HS-5 (cell line): ENCODE measurements around the gene KRTAP5-8.
"Not testable (repeated sequence)": the region's sequence is repeated elsewhere in the genome, so short reads cannot be mapped to it uniquely, and the experiment has no call there.

Experiments used
- DNase-seq: peaks from one replicate; pipeline ENCODE4 v3.0.0-alpha.2; 2012; ENCODE audit warnings: low read depth

KRTAP5-8 gene

DNA sequence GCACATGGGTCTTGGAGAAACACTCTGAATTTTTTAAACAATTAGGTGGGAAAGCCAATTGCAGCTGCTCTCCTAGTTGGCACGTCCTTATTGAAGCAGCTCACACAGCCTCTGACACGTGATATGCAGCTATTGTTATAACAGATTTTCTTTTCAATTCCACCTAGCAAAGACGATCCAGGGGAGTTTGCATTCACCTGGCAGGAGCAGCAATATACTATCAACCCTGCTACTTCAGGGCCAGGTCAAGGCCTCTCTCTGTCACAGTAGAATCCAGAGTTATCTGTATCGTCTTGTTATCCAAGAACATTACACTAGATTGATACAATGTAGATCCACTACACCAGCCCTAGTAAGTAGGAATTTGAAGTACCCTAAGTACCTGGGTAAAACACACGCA is 36.6 kb downstream of the KRTAP5-8 start:
- DNase-seq: no peak

DNA sequence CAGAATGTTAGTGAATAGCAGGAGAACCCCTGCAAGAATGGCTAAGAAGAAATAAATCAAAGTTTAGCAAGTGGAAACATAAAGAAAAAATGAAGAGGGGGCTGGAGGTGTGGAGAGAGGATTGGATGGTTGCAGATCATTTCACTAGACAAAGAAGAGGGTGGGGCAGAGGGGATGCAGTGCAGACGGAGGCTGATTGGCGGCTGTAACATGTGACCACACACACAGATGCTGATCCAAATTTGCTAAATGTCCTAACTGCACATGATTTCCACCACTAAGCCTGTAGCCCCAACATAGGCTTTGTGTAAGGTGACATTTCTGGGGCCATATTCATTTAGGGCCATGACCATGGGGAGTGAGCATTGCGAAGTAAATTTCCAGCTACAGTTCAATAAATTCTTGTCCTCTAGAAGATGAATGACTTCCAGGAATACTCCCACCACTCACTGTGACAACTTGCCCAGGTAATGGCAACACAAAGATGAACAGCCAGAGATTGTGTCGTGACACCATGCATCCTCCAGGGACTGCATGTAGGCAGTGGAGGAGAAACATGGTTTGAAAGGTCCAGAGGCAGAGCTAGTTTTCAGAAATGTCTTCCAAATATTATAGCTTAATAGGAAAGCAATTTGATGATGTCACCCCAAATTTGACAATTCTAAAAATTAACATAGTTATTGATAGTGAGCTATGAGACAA is 38.0 kb downstream of the KRTAP5-8 start:
- no peak for DNase-seq

DNA sequence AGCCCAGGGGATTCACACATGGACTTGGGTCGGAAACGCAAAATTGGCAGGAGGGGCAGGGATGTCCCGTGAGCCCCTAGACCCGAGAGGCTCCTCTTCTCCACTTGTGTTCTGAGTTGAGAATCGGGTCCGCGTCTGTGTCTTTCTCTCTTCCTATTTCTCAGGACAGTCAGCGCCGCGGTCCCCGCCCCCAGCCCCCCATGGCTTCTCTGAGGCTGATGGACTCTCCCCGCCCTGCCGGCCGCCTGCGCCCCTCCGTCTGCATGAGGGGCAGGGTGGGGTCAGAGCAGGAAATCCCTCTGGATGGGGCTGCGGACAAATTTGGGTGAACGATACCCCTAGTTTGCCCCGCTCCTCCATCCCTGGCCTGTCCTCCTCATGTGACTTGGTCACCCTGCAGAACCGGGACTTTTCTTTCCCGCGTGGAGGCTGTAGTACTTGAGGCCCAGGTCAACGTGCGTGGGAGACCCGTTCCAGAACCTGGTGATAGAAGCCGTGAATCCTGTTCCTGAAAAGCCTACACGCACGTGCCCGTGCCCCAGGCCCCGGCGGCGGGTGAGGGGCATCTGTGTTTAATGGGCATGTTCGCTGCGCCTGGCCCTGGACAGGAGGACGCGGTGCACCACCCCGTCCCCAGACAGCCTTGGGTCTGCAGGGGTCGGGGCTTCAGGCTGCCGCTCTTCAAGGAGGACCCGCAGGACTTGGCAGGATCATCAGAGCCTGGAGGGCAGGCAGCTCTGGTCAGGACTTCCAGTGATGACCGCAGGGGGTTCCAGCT is 39.1 kb downstream of the KRTAP5-8 start:
- not testable (repeated sequence) for DNase-seq

GRCh38 chr11:71577469-71578004 is 39.7 kb downstream of the KRTAP5-8 start:
- no peak for DNase-seq

- DNase-seq: not testable (repeated sequence)
Measured at GRCh38 chr11:71579513-71579912, 41.7 kb downstream of the KRTAP5-8 start.

DNA sequence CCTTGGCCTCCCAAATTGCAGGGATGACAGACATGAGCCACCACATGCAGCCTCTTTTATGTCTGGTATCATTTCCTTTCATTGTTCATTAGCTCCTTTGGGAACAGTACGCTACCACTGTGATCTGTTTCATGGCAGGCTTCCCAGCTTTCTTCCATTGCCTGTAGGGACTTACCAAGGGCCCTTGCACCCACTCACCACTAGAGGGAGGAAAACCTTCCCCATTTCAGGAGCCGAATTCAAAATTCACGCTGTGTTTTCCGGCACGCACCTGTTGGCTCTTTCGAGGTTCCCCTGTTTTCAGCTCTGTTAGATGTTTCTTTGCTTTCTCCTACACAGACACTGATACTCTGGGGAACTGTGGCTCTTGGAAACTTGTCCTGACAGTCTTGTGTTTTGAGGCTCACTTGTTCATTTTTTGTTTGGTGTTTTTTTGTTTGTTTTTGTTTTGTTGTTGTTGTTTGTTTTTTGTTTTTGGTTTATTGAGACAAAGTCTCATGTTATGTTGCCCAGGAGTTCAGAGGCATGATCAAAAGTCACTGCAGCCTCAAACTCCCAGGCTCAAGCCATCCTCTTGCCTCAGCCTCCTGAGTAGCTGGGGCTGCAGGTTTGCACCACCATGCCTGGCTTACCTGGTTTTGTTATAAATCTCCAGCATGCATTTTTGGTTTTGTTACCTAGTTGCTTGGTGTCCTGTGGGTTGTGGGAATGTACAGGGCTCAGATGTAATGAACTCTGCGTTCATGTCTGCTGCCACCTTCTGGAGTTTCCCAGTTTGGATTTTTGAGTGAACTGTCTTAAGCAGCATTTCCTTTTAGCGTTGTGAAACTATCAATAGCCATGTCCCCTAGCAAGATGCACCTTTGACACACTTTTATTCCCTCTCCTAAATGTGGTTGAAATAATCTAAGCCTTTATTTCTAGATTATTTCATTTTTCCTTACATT is 42.5 kb downstream of the KRTAP5-8 start:
- DNase-seq: peak; percentile 56

DNA sequence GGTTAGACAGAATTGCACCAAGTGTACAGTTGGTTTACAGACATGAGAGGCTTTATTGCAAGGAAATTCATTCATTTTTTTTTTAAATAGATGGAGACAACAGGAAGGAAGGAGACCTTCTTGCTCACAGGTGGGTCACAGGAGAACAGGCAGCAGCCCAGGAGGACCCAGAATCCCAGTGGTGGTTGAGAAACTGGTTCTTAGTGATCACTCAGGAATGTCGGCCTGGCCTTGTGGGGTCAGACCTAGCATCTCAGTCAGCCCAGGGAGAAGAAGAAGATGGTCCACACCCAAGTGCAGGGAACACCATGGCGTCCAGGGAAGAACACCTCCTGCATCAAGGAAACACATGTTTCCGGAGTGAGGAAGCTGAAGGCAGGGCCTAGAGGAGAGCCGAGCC is 44.0 kb downstream of the KRTAP5-8 start:
- DNase-seq: no peak

DNA sequence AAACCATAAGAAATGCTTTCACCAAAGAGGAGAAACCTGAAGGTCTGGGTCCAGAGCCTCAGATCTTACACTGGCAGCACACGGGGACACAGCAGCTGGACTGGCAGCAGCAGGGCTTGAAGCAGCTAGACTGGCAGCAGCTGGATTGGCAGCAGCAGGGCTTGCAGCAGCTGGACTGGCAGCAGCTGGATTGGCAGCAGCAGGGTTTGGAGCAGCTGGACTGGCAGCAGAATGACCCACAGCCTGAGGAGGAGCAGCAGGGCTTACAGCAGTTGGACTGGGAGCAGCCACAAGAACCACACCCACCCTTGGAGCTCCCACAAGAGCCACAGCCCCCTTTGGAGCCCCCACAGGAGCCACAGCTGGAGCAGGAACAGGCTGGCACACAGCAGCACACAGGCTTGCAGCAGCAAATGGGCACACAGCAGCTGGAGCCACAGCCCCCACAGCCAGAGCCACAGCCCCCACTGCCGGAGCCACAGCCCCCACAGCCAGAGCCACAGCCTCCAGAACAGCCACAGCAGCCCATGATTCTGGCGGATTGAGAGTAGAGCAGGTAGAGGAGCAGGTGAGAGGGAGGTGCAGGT is 44.6 kb downstream of the KRTAP5-8 start, which contains the start of gene KRTAP5-11:
Gene KRTAP5-11, minus strand, starts transcription at position 567 of the 587 bp plus-strand sequence. Its CDS starts 38 bp downstream, at position 529.
- no peak for DNase-seq

DNA sequence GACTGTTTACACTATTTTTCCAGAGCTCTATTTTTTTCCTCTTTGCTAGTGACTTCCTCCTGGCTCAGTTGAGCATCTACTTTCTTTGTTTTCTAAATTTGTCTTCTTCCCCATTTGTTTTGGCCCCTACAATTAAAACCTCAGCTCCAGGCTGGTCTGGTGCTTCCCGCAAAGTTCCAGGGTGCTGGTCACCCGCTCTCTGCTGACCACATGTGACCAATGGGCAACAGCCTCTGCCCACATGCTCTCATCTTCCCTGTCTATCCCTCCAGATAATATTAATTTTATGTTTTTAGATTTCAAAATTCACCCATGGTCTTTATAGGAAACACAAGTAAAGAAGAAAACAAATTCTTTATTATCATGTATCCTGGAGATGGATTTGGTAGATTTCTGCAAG is 45.1 kb downstream of the KRTAP5-8 start:
- DNase-seq: not testable (repeated sequence)

- not testable (repeated sequence) for DNase-seq
Measured at GRCh38 chr11:71585673-71586072, 47.8 kb downstream of the KRTAP5-8 start.

- not testable (repeated sequence) for DNase-seq
Measured at GRCh38 chr11:71588314-71588713, 50.5 kb downstream of the KRTAP5-8 start.
